ENCODE data around the gene CLK3.

GRCh38 chr15:74584204-74584603, 31.4 kb upstream of the CLK3 start:
- TF ChIP-seq POLR2A (IDR thresholded peaks at IDR 0.05) (no peak), CTCF (IDR thresholded peaks at IDR 0.05) (no peak)
